HG03354 (cell line): ENCODE data around the gene SETD1B.
A peak's percentile ranks its signal among the peaks of the same experiment; 100 is the strongest.

Experiments used
- ATAC-seq: cut with Tn5 transposase; IDR thresholded peaks from one replicate; pipeline ENCODE4 v1.9.1; 2021; ENCODE audit warnings: mild to moderate bottlenecking; ENCODE audit not compliant: unreplicated experiment, poor library complexity, severe bottlenecking

Gene SETD1B

GRCh38 chr12:121805171-121806008, 1.6 kb downstream of the SETD1B start:
- no peak for ATAC-seq

GRCh38 chr12:121806009-121806545, 2.3 kb downstream of the SETD1B start:
- no peak for ATAC-seq

- ATAC-seq: no peak
Measured at GRCh38 chr12:121806546-121807423, 3.0 kb downstream of the SETD1B start.

GRCh38 chr12:121807642-121808347, 4.0 kb downstream of the SETD1B start:
- ATAC-seq: no peak

- ATAC-seq: no peak
Measured at GRCh38 chr12:121808623-121809022, 4.8 kb downstream of the SETD1B start.

DNA sequence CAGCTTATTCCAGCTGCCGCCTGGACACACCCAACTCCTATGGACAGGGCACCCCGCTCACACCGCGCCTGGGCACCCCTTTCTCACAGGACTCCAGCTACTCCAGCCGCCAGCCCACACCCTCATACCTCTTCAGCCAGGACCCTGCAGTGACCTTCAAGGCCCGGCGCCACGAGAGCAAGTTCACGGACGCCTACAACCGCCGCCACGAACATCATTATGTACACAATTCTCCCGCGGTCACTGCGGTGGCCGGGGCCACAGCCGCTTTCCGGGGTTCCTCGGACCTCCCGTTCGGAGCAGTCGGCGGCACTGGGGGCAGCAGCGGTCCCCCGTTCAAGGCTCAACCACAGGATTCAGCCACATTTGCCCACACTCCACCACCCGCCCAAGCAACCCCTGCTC, 5.9 kb downstream of the SETD1B start:
- no peak for ATAC-seq

DNA sequence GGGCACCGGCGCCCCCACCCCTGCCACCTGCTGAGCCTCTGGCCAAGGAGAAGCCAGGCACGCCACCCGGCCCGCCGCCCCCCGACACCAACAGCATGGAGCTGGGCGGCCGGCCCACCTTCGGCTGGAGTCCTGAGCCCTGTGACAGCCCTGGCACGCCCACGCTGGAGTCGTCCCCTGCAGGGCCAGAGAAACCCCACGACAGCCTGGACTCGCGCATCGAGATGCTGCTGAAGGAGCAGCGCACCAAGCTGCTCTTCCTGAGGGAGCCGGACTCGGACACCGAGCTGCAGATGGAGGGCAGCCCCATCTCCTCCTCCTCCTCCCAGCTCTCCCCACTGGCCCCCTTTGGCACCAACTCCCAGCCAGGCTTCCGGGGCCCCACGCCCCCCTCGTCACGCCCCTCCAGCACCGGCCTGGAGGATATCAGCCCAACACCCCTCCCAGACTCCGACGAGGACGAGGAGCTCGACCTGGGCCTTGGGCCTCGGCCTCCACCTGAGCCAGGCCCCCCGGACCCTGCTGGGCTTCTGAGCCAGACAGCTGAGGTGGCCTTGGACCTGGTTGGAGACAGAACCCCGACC, 6.5 kb downstream of the SETD1B start:
- no peak for ATAC-seq

DNA sequence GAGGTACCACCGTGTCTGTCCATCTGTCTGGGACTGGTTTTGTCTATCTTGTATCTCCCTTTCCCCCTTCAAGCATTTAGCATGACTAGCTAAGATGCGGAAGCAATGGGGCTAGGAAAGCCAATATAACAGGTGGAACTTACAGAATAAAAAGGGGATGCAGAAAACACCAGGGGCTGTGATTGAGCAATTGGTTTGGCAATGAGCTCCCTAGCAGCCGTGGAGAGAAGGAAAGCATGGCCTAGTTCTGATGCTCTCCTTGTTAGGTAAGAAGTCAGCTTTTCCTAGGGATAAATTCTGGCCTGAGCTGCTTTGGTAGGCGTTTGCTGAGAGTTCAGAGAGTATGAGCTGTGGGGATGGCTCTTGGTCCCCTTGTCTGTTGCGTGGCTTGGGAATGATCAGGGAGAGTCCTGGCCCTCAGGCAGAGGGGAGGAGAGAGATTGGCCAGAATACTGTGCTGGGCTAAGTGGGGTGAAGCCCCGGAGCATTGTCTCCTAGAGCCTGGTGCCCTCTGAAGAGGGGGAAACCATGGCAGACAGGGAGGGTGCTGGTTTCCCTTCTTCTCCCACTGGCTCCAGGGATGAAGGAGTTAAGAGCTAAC, 7.1 kb downstream of the SETD1B start:
- no peak for ATAC-seq

DNA sequence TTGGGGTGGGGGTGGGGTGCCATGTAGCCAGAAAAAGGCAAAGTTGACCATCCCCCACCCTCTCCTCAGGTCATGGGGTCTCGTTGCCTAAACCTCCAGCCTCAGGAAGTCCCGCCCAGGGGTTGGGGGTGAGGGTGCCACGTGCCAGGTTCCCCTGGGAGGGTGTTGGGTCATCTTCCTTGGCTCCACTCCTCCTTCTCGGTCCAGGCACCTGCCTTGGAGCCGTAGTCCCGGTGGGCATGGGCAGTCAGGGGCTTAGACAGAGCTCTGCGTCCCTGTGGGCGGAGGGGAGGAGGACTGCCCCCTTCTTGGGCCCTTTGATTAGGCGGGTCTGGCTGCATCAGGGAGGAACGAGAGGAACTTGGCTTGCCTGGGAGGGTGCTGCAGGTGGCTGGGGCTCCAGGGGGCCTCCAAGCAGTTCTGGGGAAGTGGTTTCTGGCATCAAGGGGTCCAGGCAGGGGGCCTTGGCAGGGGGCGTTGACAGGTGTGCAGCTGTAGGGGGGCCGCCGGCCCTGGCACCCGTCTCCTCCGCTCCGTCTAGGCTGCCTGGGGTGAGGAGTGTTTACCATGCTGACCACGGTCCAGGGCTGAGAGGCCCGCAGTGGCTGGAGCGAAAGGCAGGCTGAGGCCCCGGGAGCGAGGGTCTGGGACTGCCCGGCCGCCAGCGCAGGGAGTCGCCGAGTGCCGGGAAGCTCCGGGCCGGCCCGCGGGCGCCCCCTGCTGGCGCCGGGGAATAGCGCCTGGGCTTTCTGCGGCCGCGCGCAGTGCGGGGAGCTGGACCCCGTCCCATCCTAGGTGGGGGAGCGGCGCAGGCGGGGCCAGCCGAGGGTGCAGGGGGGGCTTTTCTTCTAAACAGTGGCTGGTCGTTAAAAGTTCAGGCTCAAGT, 7.9 kb downstream of the SETD1B start:
- peak; percentile 75 for ATAC-seq

DNA sequence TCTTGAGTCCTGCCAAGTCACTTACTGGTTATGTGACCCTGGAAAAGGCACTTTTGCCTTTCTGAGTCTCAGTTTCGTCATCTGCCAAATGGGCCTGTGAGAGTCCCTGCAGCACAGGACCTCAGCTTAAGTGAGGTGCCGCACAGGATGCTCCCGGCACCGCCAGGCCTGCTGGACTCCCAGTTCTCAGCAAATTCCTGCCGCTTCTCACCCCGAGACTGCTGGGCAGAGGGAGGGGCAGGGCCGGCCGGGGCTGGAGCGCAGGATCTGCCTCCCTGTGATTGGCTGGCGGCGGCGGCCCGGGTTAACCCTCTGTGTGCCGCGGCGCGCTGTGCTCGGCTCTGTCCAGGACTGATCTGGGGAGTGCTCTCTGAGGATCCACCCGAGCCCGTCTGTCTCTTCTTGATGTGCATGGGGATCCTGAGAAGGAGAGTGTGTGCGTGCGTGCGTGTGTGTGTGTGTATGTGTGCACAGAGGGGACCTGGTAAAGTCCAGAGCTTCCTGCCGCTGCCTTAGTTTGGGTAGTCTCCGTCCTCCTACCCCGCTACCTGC, 8.6 kb downstream of the SETD1B start:
- ATAC-seq: peak; percentile 10

DNA sequence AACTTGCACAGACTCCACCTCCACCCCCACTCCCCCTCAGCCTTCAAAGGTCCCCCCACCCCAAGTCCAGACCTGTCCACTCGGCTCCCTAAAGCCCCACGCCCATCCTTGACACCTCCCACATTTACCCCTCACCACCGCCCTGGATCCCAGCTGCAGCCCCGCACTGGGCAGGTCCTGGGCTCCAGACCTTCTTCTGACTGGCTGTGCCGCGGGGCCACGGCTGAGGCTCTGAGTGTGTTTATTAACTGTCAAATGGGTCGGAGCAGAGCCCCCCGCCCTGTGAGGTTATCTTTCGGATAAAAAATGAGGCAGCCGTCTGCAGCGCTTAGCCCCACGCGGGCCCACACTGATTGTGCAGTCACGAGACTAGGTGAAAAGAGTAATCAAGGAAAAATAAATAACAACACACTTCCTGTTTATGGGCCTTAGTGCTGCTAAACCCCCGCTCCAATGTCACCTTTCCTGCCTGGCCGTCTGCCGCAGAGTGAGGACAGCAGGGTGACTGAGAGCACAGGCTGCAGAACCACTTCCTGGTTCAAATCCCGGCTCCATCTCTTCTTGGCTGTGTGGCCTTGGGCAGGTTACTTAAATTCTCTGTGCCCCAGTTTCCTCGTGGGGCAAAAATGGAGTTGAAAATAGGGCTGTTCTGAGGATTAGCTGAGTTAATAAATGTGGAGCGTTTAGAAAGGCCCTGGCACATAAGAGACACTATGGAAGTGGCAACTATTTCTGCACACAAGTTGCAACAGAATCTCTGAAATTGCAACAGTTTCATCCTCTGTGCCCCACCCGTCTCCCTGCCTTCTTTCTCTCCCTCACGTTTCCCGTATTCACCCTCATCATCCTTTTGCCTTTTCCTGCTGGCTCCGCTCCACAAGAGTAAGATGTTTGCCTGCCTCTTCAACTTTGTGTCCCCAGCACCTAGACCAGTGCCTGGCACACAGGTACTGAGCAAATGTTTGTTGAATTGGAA, 9.4 kb downstream of the SETD1B start:
- ATAC-seq: no peak

GRCh38 chr12:121813951-121814350, 10.1 kb downstream of the SETD1B start:
- ATAC-seq: no peak

DNA sequence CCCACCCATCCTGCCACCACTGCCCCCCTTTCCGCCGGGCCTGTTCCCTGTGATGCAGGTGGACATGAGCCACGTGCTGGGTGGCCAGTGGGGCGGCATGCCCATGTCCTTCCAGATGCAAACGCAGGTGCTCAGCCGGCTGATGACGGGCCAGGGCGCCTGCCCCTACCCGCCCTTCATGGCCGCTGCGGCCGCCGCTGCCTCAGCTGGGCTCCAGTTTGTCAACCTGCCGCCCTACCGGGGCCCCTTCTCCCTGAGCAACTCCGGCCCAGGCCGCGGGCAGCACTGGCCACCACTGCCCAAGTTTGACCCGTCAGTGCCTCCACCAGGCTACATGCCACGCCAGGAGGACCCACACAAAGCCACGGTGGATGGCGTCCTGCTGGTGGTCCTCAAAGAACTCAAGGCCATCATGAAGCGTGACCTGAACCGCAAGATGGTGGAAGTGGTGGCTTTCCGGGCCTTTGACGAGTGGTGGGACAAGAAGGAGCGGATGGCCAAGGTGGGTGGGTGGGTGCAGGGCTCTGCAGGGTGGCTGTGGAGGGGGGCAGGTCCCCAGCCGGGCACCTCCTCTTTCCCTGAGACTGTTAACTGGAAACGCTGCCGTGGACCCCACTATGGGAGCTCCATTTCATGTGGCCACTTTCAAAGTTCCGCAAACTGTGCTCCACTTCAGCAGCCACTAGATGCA, 10.8 kb downstream of the SETD1B start:
- no peak for ATAC-seq

- no peak for ATAC-seq
Measured at GRCh38 chr12:121815263-121815662, 11.5 kb downstream of the SETD1B start.

DNA sequence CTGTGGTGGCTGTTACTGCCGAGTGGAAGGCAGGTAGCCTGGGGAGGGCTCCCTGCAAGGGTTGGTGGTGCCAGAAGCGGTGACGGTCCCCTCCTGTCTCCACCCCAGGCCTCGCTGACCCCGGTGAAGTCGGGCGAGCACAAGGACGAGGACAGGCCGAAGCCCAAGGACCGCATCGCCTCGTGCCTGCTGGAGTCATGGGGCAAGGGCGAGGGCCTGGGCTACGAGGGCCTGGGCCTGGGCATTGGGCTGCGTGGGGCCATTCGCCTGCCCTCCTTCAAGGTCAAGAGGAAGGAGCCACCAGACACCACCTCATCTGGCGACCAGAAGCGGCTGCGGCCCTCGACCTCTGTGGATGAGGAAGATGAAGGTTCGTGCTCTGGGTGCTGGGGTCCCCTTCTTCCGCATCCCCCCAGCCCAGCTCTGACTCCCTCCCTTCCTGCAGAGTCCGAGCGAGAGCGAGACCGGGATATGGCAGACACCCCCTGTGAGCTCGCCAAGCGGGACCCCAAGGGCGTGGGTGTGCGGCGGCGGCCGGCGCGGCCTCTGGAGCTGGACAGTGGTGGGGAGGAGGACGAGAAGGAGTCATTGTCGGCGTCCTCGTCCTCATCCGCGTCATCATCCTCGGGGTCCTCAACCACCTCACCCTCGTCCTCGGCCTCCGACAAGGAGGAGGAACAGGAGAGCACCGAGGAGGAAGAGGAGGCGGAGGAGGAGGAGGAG, 13.3 kb downstream of the SETD1B start:
- no peak for ATAC-seq

- no peak for ATAC-seq
Measured at GRCh38 chr12:121817648-121818043, 13.8 kb downstream of the SETD1B start.
